Adrenal gland (tissue), 5 donors: Measurements from ENCODE around the gene MAP2K5.
"Not testable (repeated sequence)": the region's sequence is repeated elsewhere in the genome, so short reads cannot be mapped to it uniquely, and the experiment has no call there.

Experiments
- POLR2A ChIP-seq, 2 donors: fragments of 450-650 bp; IDR thresholded peaks; one replicate each; pipeline ENCODE4 v1.6.1; 2017; ENCODE audit warnings: antibody characterized with exemption in 2 of 2, mild to moderate bottlenecking in 2 of 2, moderate library complexity in 1 of 2
- TF ChIP-seq, protein P1 (sequence below), 6 experiments: fragments of 450-650 bp in 4 of 6; fragments of 200-600 bp in 2 of 6; sonication (generic) in 1 of 6; IDR thresholded peaks; 1 replicate in 5 of 6; 2 replicates in 1 of 6; pipeline versions ENCODE4 v1.5.1 to v1.8.0; 2016 to 2021; ENCODE audit warnings: antibody characterized with exemption in 6 of 6, mild to moderate bottlenecking in 2 of 6, moderate library complexity in 1 of 6
- donor health status: DM: no; HTN: no; CAD: no.

DNA sequence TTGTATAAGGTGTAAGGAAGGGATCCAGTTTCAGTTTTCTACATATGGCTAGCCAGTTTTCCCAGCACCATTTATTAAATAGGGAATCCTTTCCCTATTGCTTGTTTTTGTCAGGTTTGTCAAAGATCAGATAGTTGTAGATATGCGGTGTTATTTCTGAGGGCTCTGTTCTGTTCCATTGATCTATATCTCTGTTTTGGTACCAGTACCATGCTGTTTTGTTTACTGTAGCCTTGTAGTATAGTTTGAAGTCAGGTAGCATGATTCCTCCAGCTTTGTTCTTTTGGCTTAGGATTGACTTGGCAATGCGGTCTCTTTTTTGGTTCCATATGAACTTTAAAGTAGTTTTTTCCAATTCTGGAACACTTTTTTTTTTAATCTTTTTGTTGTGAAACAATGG lies 130.3 kb downstream of the MAP2K5 start:
- TF ChIP-seq, protein P1, sequence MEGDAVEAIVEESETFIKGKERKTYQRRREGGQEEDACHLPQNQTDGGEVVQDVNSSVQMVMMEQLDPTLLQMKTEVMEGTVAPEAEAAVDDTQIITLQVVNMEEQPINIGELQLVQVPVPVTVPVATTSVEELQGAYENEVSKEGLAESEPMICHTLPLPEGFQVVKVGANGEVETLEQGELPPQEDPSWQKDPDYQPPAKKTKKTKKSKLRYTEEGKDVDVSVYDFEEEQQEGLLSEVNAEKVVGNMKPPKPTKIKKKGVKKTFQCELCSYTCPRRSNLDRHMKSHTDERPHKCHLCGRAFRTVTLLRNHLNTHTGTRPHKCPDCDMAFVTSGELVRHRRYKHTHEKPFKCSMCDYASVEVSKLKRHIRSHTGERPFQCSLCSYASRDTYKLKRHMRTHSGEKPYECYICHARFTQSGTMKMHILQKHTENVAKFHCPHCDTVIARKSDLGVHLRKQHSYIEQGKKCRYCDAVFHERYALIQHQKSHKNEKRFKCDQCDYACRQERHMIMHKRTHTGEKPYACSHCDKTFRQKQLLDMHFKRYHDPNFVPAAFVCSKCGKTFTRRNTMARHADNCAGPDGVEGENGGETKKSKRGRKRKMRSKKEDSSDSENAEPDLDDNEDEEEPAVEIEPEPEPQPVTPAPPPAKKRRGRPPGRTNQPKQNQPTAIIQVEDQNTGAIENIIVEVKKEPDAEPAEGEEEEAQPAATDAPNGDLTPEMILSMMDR (IDR thresholded peaks at IDR 0.05), result not testable (repeated sequence)
- TF ChIP-seq POLR2A (IDR thresholded peaks at IDR 0.05), result not testable (repeated sequence)
